ENCODE results near the gene PURB. TPM values are rescaled to one million over a fixed set of nuclear protein-coding genes. Genes with fewer than 3 reads are reported as not detected.

PURB gene
- total and polyA plus RNA-seq, 2 experiments from 2014 or later, result 3.1 to 27.1 TPM

- no peak for DNase-seq (ENCODE audit: low spot score)
- Histone ChIP-seq H3F3A (replicated peaks; ENCODE audit: low read depth) (no peaks in the 10 kb centered on the region), H3K79me2 (replicated peaks; ENCODE audit: insufficient read depth) (no peaks in the 10 kb centered on the region), H3K9me2 (ENCODE audit: insufficient read depth) (no peaks in the 10 kb centered on the region), H4K20me1 (replicated peaks; ENCODE audit: insufficient read depth) (no peaks in the 10 kb centered on the region), H3K27me3 (ENCODE audit: insufficient read depth) (no peaks in the 10 kb centered on the region), H3K4me1 (ENCODE audit: insufficient read depth) (no peaks in the 10 kb centered on the region), H2AFZ (no peak overlapping the region), H3K4me3 (no peak overlapping the region), H3K36me3 (ENCODE audit: insufficient read depth) (no peaks in the 10 kb centered on the region), H3K27ac (ENCODE audit: low read depth) (no peak overlapping the region), H3K4me2 (no peak overlapping the region)
- H3K9me3 Mint-ChIP-seq, result peaks cover 6% of the 10 kb centered on the region; the same call in 2 of the 3 replicates
- TF ChIP-seq JUNB (IDR thresholded peaks at IDR 0.05; ENCODE audit: unreplicated experiment) (no peak), CREB1 (CRISPR knock-in tag; IDR thresholded peaks at IDR 0.05; ENCODE audit: low read depth) (no peak), ZNF331 (CRISPR knock-in tag; IDR thresholded peaks at IDR 0.05; ENCODE audit: low read depth) (no peak), CTCF (conservative IDR thresholded peaks at IDR 0.05; ENCODE audit: low read depth in 2 of 2) (no peak), EZH2phosphoT487 (IDR thresholded peaks at IDR 0.05; ENCODE audit: unreplicated experiment) (no peak), ETS1 (IDR thresholded peaks at IDR 0.05) (no peak), NANOG (IDR thresholded peaks at IDR 0.05; ENCODE audit: borderline replicate concordance) (no peak), ZNF114 (CRISPR knock-in tag; IDR thresholded peaks at IDR 0.05) (no peak), REST (IDR thresholded peaks at IDR 0.05; ENCODE audit: unreplicated experiment) (no peak), POLR2AphosphoS5 (IDR thresholded peaks at IDR 0.05; ENCODE audit: low read depth) (no peak)
- H3K4me3 Mint-ChIP-seq, result no peak overlapping the region; the same call in 2 of the 3 replicates
- no peaks in the 10 kb centered on the region for H3K4me1 Mint-ChIP-seq
- H3K27me3 Mint-ChIP-seq (ENCODE audit: insufficient read depth, low read depth, poor library complexity), result peaks cover 2% of the 10 kb centered on the region
- H3K27ac Mint-ChIP-seq, result no peak overlapping the region
- ATAC-seq, result no peak
- no peaks in the 10 kb centered on the region for H3K36me3 Mint-ChIP-seq (ENCODE audit: low read depth)
These were observed 37.0 kb upstream of the PURB start for GRCh38 chr7:44922351-44922694.

Measured in GM23338 (cell line).